GM12878 (cell line): ENCODE results near the gene UBALD2. TPM values are rescaled to one million over a fixed set of nuclear protein-coding genes. Genes with fewer than 3 reads are reported as not detected.

Source experiments
- ATAC-seq: fragments of 200-7000 bp; cut with Tn5 transposase; 3 replicates; pipeline ENCODE4 v1.9.1; 2020; ENCODE audit warnings: mild to moderate bottlenecking, moderate library complexity
- BruUV-seq: library from RNA; stranded (reverse); fragments of 400-500 nt; replicated peaks from 2 replicates; lab custom pipeline; 2021; lab: Mats Ljungman, UMichigan
- CTCF ChIA-PET: fragments of 300-600 bp; sonication (Branson Sonifier 250); formaldehyde crosslinking; extraction: SDS; loops from one replicate; lab custom pipeline; 2021; ENCODE audit warnings: inconsistent platforms; lab: Yijun Ruan, JAX
- POLR2A ChIA-PET: fragments of 350-600 bp; formaldehyde crosslinking; extraction: SDS; loops from one replicate; lab custom pipeline; 2021; ENCODE audit warnings: inconsistent platforms; lab: Charles Lee
- RAD21 ChIA-PET: fragments of 300-600 bp; sonication (Branson Sonifier 250); formaldehyde crosslinking; loops from one replicate; lab custom pipeline; 2023; ENCODE audit warnings: antibody characterized with exemption; ENCODE audit not compliant: unreplicated experiment; lab: Charles Lee
- SMC1A ChIA-PET: fragments of 300-600 bp; sonication (Branson Sonifier 250); formaldehyde crosslinking; loops from one replicate; lab custom pipeline; 2023; ENCODE audit not compliant: unreplicated experiment, uncharacterized antibody; lab: Charles Lee
- DNase-seq: peaks from one replicate; pipeline ENCODE4 v3.0.0-alpha.2; 2011; ENCODE audit warnings: low read depth, low spot score
- FAIRE-seq: peaks from 3 replicates; lab custom pipeline; 2011; peaks lifted over from hg19 to GRCh38; lab: Jason Lieb, UNC
- H2AFZ ChIP-seq: 2 replicates; pipeline ENCODE4 v1.6.0; 2011; ENCODE audit warnings: low read depth, low read length, control low read depth; ENCODE audit not compliant: control insufficient read depth
- H3K27ac ChIP-seq: 2 replicates; pipeline ENCODE4 v1.5.1; 2011; ENCODE audit warnings: control low read depth; ENCODE audit not compliant: control insufficient read depth, insufficient read depth
- H3K27me3 ChIP-seq, 2 experiments: replicated peaks in 1 of 2; 2 replicates each; pipeline versions ENCODE4 v1.6.0 to v1.6.1; 2011; ENCODE audit warnings: low read length in 1 of 2; ENCODE audit not compliant: control insufficient read depth in 2 of 2, insufficient read depth in 2 of 2
- H3K36me3 ChIP-seq, 2 experiments: 2 replicates each; pipeline ENCODE4 v1.5.1; 2011; ENCODE audit warnings: low read length in 1 of 2; ENCODE audit not compliant: control insufficient read depth in 2 of 2, insufficient read depth in 2 of 2
- H3K4me1 ChIP-seq: 2 replicates; pipeline ENCODE4 v1.6.1; 2011; ENCODE audit warnings: mild to moderate bottlenecking, low read length, moderate library complexity, mixed read lengths; ENCODE audit not compliant: control insufficient read depth, insufficient read depth
- H3K4me2 ChIP-seq: 2 replicates; pipeline ENCODE4 v1.6.0; 2011; ENCODE audit warnings: control low read depth; ENCODE audit not compliant: control insufficient read depth, insufficient read depth
- H3K4me3 ChIP-seq: fragments of 200-600 bp; sonication (generic); 2 replicates; pipeline ENCODE4 v1.5.1; 2016
- H3K79me2 ChIP-seq: 2 replicates; pipeline ENCODE4 v1.6.0; 2011; ENCODE audit warnings: low read length; ENCODE audit not compliant: control insufficient read depth, insufficient read depth
- H3K9ac ChIP-seq: 2 replicates; pipeline ENCODE4 v1.8.0; 2011; ENCODE audit warnings: low read length, control low read depth, mixed read lengths; ENCODE audit not compliant: control insufficient read depth, insufficient read depth
- H3K9me3 ChIP-seq: replicated peaks from 3 replicates; pipeline ENCODE4 v1.5.1; 2011; ENCODE audit warnings: mild to moderate bottlenecking, low read length; ENCODE audit not compliant: control insufficient read depth, insufficient read depth
- H4K20me1 ChIP-seq: 2 replicates; pipeline ENCODE4 v1.6.0; 2011; ENCODE audit not compliant: control insufficient read depth, insufficient read depth
- CEBPZ ChIP-seq: fragments of 150-350 bp; IDR thresholded peaks from 2 replicates; pipeline ENCODE4 v1.6.1; 2016; ENCODE audit warnings: low read depth, low read length
- JUNB ChIP-seq: IDR thresholded peaks from 2 replicates; pipeline ENCODE4 v1.6.1; 2016; ENCODE audit warnings: antibody characterized with exemption, mild to moderate bottlenecking
- MLLT1 ChIP-seq: fragments of 450-650 bp; IDR thresholded peaks from 2 replicates; pipeline ENCODE4 v1.6.1; 2016; ENCODE audit warnings: mild to moderate bottlenecking
- POLR2AphosphoS5 ChIP-seq: IDR thresholded peaks from 2 replicates; pipeline ENCODE4 v1.6.1; 2011; ENCODE audit warnings: mild to moderate bottlenecking, low read length, inconsistent platforms
- ZBED1 ChIP-seq: IDR thresholded peaks from 2 replicates; pipeline ENCODE4 v1.6.1; 2016; ENCODE audit warnings: borderline replicate concordance
- WGBS: methylation state at CpG from one replicate; pipeline ENCODE4 v1.1.6; 2016; ENCODE audit warnings: low lambda C conversion rate; ENCODE audit not compliant: insufficient replicate concordance, insufficient coverage; ENCODE audit errors: missing lambda C conversion rate; 5-methylcytosine and 5-hydroxymethylcytosine counted together
- in situ Hi-C: fragments of 300-500 bp; cut with MboI; formaldehyde crosslinking; loops from 9 replicates; pipeline ENCODE4 v1.14.3; 2018; ENCODE audit warnings: mixed read lengths
- intact Hi-C: fragments of 100-400 bp; cut with micrococcal nuclease; formaldehyde crosslinking; loops from one replicate; pipeline ENCODE4 v1.14.2; 2022; ENCODE audit not compliant: unreplicated experiment
- polyA plus RNA-seq, 11 experiments: library from polyadenylated mRNA; depleted of rRNA in 4 of 11; unstranded in 6 of 11; stranded (reverse) in 5 of 11; fragments of >200 nt; fragmentation: Nextera tagmentation in 4 of 11; fragmentation: Illumina TruSeq in 1 of 11; extraction: Ambion mirVana in 4 of 11; extraction: Trizol in 1 of 11; gene quantifications; 1 replicate in 1 of 11; 2 replicates in 10 of 11; pipeline versions ENCODE4 v1.2.1 to v1.2.3, GENCODE V29; 2011 to 2016; ENCODE audit warnings: inconsistent platforms in 2 of 11, missing spikeins in 2 of 11, low read depth in 1 of 11
- total RNA-seq, 4 experiments: library from RNA; depleted of rRNA in 3 of 4; stranded (reverse); fragments of >200 nt in 3 of 4; fragmentation: Illumina TruSeq in 1 of 4; extraction: Trizol in 1 of 4; gene quantifications; 2 replicates each; pipeline versions ENCODE4 v1.2.1 to v1.2.3, GENCODE V29; 2013 to 2021

UBALD2 gene
- total and polyA plus RNA-seq, 10 of the 15 experiments (the other 5 are each of a cell fraction or from before 2014, with no cell fraction given) = 2.8 to 165 (median 20.6) TPM

- in situ Hi-C loops = no loop called here
These were observed 31.0 kb downstream of the UBALD2 start for GRCh38 chr17:76296186-76296585.

More at GRCh38 chr17:76296186-76296585, 31.0 kb downstream of the UBALD2 start:
- H3K4me2 ChIP-seq = no peak overlapping the region
- H3K79me2 ChIP-seq = no peaks in the 10 kb centered on the region
- H3K9me3 ChIP-seq = no peaks in the 10 kb centered on the region
- H3K4me1 ChIP-seq = no peaks in the 10 kb centered on the region
- H3K36me3 ChIP-seq = no peaks in the 10 kb centered on the region
- H3K4me3 ChIP-seq = no peak overlapping the region
- DNase-seq (no peak), FAIRE-seq (no peak), ATAC-seq (no peak)
- RAD21 ChIA-PET = interaction anchor here (0.7 to 1.0 kb wide), 3 partner anchors 102 to 282 kb away, joined by 3 to 4 read pairs (median 4); no protein-coding TSS in a partner anchor
- no peak overlapping the region for H3K9ac ChIP-seq
- SMC1A ChIA-PET = interaction anchor here (1.4 to 1.6 kb wide), 3 partner anchors 172 to 282 kb away, joined by 3 to 4 read pairs (median 3); no protein-coding TSS in a partner anchor
- BruUV-seq = no TSS peak
- no peak overlapping the region for H2AFZ ChIP-seq
- no peaks in the 10 kb centered on the region for H4K20me1 ChIP-seq
- POLR2A ChIA-PET = no interaction called here
- no peaks in the 10 kb centered on the region for H3K27me3 ChIP-seq
- intact Hi-C loops = no loop called here
- CTCF ChIA-PET = interaction anchor here (0.7 to 8.0 kb wide), 6 partner anchors 16 to 286 kb away, joined by 3 to 47 read pairs (median 4); no protein-coding TSS in a partner anchor
- TF ChIP-seq POLR2AphosphoS5 (no peak), CEBPZ (no peak), JUNB (no peak), MLLT1 (no peak), ZBED1 (no peak)
- no peak overlapping the region for H3K27ac ChIP-seq
- 32% methylated on average over 4 of the region's 4 CpGs for WGBS
